Liver (tissue), 3 donors: ENCODE data around the gene ALG9.

Experiments
- CTCF ChIP-seq: fragments of 150-350 bp; IDR thresholded peaks from 2 replicates; pipeline ENCODE4 v1.5.1; 2017; ENCODE audit warnings: improper control_type of control experiment, low read depth, low read length; ENCODE audit not compliant: missing input control
- RAD21 ChIP-seq, 2 donors: IDR thresholded peaks; 2 replicates each; pipeline ENCODE4 v1.6.1; 2016; ENCODE audit warnings: antibody characterized with exemption in 2 of 2, mild to moderate bottlenecking in 2 of 2
- SP1 ChIP-seq: IDR thresholded peaks from 2 replicates; pipeline ENCODE4 v1.6.1; 2018; ENCODE audit warnings: antibody characterized with exemption, mild to moderate bottlenecking
- TAF1 ChIP-seq: conservative IDR thresholded peaks from 2 replicates; pipeline ENCODE4 v1.6.1; 2016; ENCODE audit warnings: antibody characterized with exemption, mild to moderate bottlenecking
- TF ChIP-seq, protein P1 (sequence below): IDR thresholded peaks from 2 replicates; pipeline ENCODE4 v1.6.1; 2016; ENCODE audit warnings: antibody characterized with exemption, mild to moderate bottlenecking
- TF ChIP-seq, protein P2 (sequence below): IDR thresholded peaks from 2 replicates; pipeline ENCODE4 v1.6.1; 2016; ENCODE audit warnings: antibody characterized with exemption
- donor health status: healthy.
- donor health status: healthy.

GRCh38 chr11:111745719-111746504 is 125.5 kb downstream of the ALG9 start:
- no peak for TF ChIP-seq CTCF
- TF ChIP-seq TAF1, result no peak
- TF ChIP-seq RAD21 (IDR thresholded peaks at IDR 0.05), result no peak
- TF ChIP-seq, protein P1, sequence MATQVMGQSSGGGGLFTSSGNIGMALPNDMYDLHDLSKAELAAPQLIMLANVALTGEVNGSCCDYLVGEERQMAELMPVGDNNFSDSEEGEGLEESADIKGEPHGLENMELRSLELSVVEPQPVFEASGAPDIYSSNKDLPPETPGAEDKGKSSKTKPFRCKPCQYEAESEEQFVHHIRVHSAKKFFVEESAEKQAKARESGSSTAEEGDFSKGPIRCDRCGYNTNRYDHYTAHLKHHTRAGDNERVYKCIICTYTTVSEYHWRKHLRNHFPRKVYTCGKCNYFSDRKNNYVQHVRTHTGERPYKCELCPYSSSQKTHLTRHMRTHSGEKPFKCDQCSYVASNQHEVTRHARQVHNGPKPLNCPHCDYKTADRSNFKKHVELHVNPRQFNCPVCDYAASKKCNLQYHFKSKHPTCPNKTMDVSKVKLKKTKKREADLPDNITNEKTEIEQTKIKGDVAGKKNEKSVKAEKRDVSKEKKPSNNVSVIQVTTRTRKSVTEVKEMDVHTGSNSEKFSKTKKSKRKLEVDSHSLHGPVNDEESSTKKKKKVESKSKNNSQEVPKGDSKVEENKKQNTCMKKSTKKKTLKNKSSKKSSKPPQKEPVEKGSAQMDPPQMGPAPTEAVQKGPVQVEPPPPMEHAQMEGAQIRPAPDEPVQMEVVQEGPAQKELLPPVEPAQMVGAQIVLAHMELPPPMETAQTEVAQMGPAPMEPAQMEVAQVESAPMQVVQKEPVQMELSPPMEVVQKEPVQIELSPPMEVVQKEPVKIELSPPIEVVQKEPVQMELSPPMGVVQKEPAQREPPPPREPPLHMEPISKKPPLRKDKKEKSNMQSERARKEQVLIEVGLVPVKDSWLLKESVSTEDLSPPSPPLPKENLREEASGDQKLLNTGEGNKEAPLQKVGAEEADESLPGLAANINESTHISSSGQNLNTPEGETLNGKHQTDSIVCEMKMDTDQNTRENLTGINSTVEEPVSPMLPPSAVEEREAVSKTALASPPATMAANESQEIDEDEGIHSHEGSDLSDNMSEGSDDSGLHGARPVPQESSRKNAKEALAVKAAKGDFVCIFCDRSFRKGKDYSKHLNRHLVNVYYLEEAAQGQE, result no peak
- TF ChIP-seq, protein P2, sequence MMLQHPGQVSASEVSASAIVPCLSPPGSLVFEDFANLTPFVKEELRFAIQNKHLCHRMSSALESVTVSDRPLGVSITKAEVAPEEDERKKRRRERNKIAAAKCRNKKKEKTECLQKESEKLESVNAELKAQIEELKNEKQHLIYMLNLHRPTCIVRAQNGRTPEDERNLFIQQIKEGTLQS, result no peak
- no peak for TF ChIP-seq SP1
